Measurements from ENCODE around the gene LGALS8.
A peak's percentile ranks its signal among the peaks of the same experiment; 100 is the strongest.
"Not testable (repeated sequence)": the region's sequence is repeated elsewhere in the genome, so short reads cannot be mapped to it uniquely, and the experiment has no call there.

Gene LGALS8

GRCh38 chr1:236502579-236502971 lies 21.2 kb upstream of the LGALS8 start:
- H3K27ac ChIP-seq, result peak overlapping the region; percentile 70
- TF ChIP-seq, protein P1, sequence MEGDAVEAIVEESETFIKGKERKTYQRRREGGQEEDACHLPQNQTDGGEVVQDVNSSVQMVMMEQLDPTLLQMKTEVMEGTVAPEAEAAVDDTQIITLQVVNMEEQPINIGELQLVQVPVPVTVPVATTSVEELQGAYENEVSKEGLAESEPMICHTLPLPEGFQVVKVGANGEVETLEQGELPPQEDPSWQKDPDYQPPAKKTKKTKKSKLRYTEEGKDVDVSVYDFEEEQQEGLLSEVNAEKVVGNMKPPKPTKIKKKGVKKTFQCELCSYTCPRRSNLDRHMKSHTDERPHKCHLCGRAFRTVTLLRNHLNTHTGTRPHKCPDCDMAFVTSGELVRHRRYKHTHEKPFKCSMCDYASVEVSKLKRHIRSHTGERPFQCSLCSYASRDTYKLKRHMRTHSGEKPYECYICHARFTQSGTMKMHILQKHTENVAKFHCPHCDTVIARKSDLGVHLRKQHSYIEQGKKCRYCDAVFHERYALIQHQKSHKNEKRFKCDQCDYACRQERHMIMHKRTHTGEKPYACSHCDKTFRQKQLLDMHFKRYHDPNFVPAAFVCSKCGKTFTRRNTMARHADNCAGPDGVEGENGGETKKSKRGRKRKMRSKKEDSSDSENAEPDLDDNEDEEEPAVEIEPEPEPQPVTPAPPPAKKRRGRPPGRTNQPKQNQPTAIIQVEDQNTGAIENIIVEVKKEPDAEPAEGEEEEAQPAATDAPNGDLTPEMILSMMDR (conservative IDR thresholded peaks at IDR 0.05), result no peak

GRCh38 chr1:236502972-236503639 lies 20.7 kb upstream of the LGALS8 start:
- TF ChIP-seq, protein P1 (conservative IDR thresholded peaks at IDR 0.05), result no peak
- H3K27ac ChIP-seq, result peak overlapping the region; percentile 70

DNA sequence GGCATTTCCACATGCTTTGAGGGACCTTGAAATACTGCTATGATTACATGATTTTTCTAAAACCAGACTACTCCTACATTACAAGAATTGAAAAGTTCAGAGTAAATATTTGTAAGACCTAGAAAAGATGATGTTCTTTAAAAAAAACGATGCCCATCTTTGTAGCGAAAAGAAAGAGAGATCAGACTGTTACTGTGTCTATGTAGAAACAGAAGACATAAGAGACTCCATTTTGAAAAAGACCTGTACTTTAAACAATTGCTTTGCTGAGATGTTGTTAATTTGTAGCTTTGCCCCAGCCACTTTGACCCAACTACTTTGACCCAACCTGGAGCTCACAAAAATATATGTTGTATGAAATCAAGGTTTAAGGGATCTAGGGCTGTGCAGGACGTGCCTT lies 19.4 kb upstream of the LGALS8 start:
- H3K27ac ChIP-seq, result not testable (repeated sequence)

DNA sequence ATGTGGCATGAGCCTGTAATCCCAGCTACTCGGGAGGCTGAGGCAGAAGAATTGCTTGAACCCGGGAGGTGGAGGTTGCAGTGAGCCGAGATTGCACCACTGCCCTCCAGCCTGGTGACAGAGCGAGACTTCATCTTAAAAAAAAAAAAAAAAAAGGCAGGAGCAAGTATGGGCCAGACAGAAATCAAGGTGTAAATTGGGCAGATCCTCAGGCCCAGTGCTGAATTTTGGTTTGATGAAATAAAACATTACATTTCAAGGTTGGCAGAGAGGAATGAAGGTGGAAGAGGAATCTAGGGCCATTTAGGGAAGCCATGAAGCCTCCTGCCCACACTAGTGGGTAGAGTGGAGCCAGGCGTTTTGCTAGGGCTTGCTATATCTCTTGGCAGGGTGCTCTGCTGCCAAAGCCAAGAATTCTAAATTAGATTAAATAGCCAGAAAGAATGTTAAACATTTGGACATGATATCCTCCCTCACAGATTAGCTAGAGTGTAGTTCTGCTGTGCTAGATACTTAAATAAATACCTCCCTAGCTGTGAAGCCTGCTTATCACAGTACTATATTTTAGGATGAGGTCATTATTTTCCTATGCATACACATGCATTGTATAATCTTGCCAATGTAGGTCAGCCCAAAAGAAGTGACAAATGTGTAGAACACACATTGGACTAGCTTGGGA lies 16.6 kb upstream of the LGALS8 start:
- TF ChIP-seq, protein P1 (conservative IDR thresholded peaks at IDR 0.05), result no peak

GRCh38 chr1:236508593-236509027 lies 15.2 kb upstream of the LGALS8 start:
- TF ChIP-seq, protein P1 (conservative IDR thresholded peaks at IDR 0.05), result no peak

More for the DNA sequence above, 16.6 kb upstream of the LGALS8 start:
- H3K27ac ChIP-seq, result peak overlapping the region; percentile 72

GRCh38 chr1:236509203-236509602 lies 14.6 kb upstream of the LGALS8 start:
- peak overlapping the region; percentile 72; the same call in 1 of the 2 replicates for H3K27ac ChIP-seq
- TF ChIP-seq, protein P1 (conservative IDR thresholded peaks at IDR 0.05), result no peak

More at GRCh38 chr1:236508593-236509027, 15.2 kb upstream of the LGALS8 start:
- H3K27ac ChIP-seq, result peak overlapping the region; percentile 72

DNA sequence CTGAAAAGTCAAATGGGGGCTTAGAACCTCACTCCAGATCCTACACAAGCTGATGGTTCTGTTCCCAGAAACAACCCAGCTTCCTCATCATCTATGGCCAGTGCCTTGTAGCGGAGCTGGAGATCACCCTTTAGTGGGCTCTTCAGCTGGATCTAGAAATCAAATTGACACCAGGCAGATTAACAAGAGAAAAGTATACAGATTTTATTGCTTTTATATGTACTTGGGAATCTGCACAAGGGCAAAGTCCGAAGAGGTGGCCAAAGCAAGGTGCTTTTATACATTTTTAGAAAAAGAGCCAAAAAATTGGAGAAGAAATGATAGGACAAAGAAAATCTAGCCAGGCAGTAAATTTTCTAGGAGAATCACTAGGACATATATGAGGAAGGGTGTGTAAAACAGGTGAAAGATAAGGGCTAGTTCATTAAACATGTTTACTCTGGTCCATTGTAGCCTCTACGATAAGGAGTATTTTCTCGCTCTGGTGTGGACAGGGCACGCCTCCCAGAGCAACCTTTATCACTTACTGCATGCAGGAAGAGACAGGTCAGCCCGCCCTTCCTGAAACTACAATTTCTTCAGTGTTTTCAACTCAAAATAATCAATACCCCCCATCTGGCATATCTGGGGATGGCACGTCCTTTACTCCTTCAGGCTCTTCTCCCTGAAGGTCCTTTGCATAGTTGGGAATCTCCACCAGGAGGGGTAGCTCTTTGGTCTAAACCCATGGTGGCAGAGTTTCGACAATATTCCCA lies 14.0 kb upstream of the LGALS8 start:
- TF ChIP-seq, protein P1 (conservative IDR thresholded peaks at IDR 0.05), result no peak
- H3K27ac ChIP-seq, result peak overlapping the region; percentile 36
